Tibial nerve (tissue), 4 donors: ENCODE data around the gene AASDH. TPM values are rescaled to one million over a fixed set of nuclear protein-coding genes. Genes with fewer than 3 reads are reported as not detected.

Source experiments
- DNase-seq, 2 donors: peaks; one replicate each; pipeline ENCODE4 v3.0.0-alpha.2; 2019; ENCODE audit warnings: low spot score in 2 of 2
- H3K27ac ChIP-seq, 4 donors: fragments of 200-600 bp; sonication (generic) in 3 of 4; one replicate each; pipeline ENCODE4 v1.5.1; 2017 to 2019; ENCODE audit warnings: mild to moderate bottlenecking in 1 of 4
- H3K27me3 ChIP-seq, 2 donors: fragments of 200-600 bp; sonication (generic) in 1 of 2; one replicate each; pipeline versions ENCODE4 v1.5.1 to v1.6.0; 2017 to 2019
- H3K36me3 ChIP-seq, 3 donors: fragments of 200-600 bp; sonication (generic); one replicate each; pipeline ENCODE4 v1.5.1; 2018 to 2019
- H3K4me1 ChIP-seq, 4 donors: fragments of 200-600 bp; sonication (generic) in 3 of 4; one replicate each; pipeline ENCODE4 v1.5.1; 2017 to 2019
- H3K4me3 ChIP-seq, 4 donors: fragments of 200-600 bp; sonication (generic) in 3 of 4; one replicate each; pipeline ENCODE4 v1.5.1; 2017 to 2019; ENCODE audit warnings: mild to moderate bottlenecking in 1 of 4, moderate library complexity in 1 of 4
- H3K9me3 ChIP-seq, 4 donors: fragments of 200-600 bp; sonication (generic) in 3 of 4; one replicate each; pipeline ENCODE4 v1.5.1; 2017 to 2019
- CTCF ChIP-seq, 5 experiments: fragments of 200-600 bp in 3 of 5; fragments of 450-650 bp in 2 of 5; sonication (generic) in 3 of 5; IDR thresholded peaks; one replicate each; pipeline ENCODE4 v1.5.1; 2016 to 2019; ENCODE audit warnings: antibody characterized with exemption in 5 of 5, mild to moderate bottlenecking in 3 of 5, moderate library complexity in 2 of 5
- EP300 ChIP-seq, 2 donors: sonication (generic); formaldehyde crosslinking; IDR thresholded peaks; one replicate each; pipeline ENCODE4 v1.6.1; 2017; ENCODE audit warnings: antibody characterized with exemption in 2 of 2, mild to moderate bottlenecking in 1 of 2
- POLR2A ChIP-seq, 2 donors: fragments of 450-650 bp; IDR thresholded peaks; one replicate each; pipeline ENCODE4 v1.6.1; 2017; ENCODE audit warnings: antibody characterized with exemption in 2 of 2, mild to moderate bottlenecking in 2 of 2, moderate library complexity in 2 of 2
- WGBS, 2 donors: methylation state at CpG; one replicate each; pipeline ENCODE4 v1.1.5; 2018; 5-methylcytosine and 5-hydroxymethylcytosine counted together
- total RNA-seq, 4 donors: library from RNA; depleted of rRNA; stranded (reverse); fragments of >200 nt; gene quantifications; one replicate each; pipeline ENCODE4 v1.1.0, GENCODE V29; 2016

The AASDH gene, protein sequence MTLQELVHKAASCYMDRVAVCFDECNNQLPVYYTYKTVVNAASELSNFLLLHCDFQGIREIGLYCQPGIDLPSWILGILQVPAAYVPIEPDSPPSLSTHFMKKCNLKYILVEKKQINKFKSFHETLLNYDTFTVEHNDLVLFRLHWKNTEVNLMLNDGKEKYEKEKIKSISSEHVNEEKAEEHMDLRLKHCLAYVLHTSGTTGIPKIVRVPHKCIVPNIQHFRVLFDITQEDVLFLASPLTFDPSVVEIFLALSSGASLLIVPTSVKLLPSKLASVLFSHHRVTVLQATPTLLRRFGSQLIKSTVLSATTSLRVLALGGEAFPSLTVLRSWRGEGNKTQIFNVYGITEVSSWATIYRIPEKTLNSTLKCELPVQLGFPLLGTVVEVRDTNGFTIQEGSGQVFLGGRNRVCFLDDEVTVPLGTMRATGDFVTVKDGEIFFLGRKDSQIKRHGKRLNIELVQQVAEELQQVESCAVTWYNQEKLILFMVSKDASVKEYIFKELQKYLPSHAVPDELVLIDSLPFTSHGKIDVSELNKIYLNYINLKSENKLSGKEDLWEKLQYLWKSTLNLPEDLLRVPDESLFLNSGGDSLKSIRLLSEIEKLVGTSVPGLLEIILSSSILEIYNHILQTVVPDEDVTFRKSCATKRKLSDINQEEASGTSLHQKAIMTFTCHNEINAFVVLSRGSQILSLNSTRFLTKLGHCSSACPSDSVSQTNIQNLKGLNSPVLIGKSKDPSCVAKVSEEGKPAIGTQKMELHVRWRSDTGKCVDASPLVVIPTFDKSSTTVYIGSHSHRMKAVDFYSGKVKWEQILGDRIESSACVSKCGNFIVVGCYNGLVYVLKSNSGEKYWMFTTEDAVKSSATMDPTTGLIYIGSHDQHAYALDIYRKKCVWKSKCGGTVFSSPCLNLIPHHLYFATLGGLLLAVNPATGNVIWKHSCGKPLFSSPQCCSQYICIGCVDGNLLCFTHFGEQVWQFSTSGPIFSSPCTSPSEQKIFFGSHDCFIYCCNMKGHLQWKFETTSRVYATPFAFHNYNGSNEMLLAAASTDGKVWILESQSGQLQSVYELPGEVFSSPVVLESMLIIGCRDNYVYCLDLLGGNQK
- total RNA-seq: 10 to 100 TPM in 3 of 4 donors, 1 to 10 TPM in 1; 8.4 to 15.3 (median 12.3) TPM

DNA sequence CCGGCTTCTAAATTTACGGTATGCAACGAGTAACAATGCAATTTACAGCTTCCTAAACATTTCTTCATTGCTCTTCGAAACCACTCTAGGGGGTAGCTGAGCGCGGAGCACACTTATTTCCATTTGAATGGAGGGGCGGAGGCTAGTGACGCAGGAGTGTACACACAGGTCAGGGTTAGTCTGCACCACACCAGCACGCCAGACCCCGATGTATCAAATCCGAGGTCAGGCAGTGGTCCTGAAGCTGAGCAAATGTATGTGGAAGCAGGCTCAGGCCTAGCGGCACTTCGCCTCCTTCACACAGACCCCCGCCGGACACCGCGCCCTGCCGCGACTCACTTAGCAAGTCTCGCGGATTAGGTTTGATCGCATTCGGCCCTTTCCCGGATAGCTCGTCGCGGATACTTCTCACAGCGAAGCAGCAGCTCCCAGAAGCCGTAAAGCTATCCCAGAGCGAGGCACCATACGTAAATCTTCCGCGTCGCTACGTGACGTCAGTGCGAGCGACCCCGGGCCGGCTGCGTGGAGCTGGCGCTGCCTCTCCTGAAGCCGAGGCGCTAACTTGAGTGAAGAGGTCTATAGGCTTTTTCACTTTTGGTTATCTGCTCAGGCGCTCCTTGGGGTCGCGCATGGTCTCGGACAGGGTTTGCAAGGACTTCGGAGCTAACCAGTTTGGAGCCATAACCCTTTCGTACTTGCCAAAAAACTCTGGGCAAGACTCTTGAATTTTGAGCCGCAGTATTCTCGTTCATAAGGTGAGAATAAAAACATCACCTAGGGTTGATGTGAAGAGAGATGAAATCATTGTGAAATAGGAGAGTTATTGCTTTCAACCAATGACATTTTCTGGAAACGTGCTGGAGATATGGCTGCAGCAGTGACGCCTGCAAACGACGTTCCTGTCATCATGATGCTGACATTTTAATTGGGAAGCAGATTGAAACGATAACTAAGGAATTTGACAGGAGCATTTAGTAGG, at the start of gene AASDH:
AASDH (minus strand) TSS at position 469 of the 979 bp plus-strand sequence. CDS start 3,192 bp downstream, outside the sequence.
- 0% methylated on average over 48 to 57 of the region's 57 CpGs for WGBS, 2 donors
- Histone ChIP-seq H3K4me1 (peaks cover 0 to 43% (median 11%) of the 10 kb centered on the region in 4 donors), H3K27ac (peak within 1 kb of the TSS; percentile 84 to 96 (median 92)), H3K27me3 (no peaks in the 10 kb centered on the region), H3K9me3 (no peaks in the 10 kb centered on the region), H3K4me3 (peak within 1 kb of the TSS; percentile 54 to 84 (median 60)), H3K36me3 (peaks cover 0 to 6% (median 0%) of the 10 kb centered on the region in 3 donors)
- peak; percentile 78 to 92 for DNase-seq
- TF ChIP-seq POLR2A (IDR thresholded peaks at IDR 0.05): peak in 1 of 2 donors; percentile 69
- TF ChIP-seq CTCF (IDR thresholded peaks at IDR 0.05): peak in 1 of 5 experiments; percentile 32
- peak; percentile 75 to 95 for TF ChIP-seq EP300 (IDR thresholded peaks at IDR 0.05)

DNA sequence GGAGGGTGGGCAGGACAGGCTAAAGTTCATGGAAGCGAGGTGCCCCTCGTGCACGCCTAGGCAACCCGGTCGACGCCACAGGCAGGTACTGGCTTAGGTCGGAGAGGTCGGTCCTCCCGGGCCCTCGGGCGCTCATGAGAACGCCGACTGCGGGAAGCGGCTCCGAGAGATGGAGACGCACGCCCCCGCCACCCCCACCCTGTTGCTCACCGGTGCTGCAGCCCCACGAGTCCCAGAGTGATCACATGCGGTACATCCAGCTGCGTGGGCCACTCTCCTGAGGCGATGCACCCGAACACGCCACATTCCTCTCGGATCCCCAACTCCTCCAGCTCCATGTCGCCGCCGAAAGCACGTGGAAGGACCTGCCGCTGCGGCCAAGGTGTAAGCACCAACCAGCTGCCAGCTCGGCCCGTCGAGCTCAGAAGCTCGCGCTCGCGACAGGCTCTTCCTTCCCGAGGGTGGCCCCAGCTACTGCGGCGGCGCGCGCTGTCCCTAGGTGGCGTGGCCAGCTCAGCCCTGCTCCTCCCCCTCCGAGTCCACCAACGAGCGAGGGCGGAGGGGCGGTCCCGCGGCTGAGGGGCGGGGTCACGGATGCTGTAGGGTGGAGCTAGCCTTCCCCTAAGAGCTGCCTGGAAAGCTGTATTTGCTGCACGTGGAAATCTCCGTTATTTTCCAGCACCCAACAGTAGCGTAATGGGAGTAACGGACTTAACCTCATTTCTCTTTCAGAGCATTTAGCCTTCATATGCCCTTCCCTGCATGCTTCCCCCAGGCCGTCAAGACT, 48.0 kb upstream of the AASDH start, which contains the start of gene PPAT:
PPAT (minus strand) TSS at position 476 of the 787 bp plus-strand sequence; CDS start at position 338, 138 bp downstream.
- peak within 1 kb of the TSS; percentile 86 to 96 (median 94) for H3K27ac ChIP-seq
- peak in 1 of 2 donors; percentile 87 for TF ChIP-seq EP300 (IDR thresholded peaks at IDR 0.05)
- TF ChIP-seq POLR2A (IDR thresholded peaks at IDR 0.05): peak; percentile 12 to 72
- TF ChIP-seq CTCF (IDR thresholded peaks at IDR 0.05): peak; percentile 17 to 65 (median 51)
- peak; percentile 95 to 96 for DNase-seq
- H3K36me3 ChIP-seq: no peaks in the 10 kb centered on the region
- whole genome bisulfite sequencing, 2 donors: 0 to 1% methylated on average over 48 to 53 of the region's 61 CpGs
- peaks cover 0 to 24% (median 2%) of the 10 kb centered on the region in 4 donors for H3K4me1 ChIP-seq
- no peaks in the 10 kb centered on the region for H3K27me3 ChIP-seq
- H3K9me3 ChIP-seq: no peaks in the 10 kb centered on the region
- peak within 1 kb of the TSS; percentile 69 to 77 (median 74) for H3K4me3 ChIP-seq

DNA sequence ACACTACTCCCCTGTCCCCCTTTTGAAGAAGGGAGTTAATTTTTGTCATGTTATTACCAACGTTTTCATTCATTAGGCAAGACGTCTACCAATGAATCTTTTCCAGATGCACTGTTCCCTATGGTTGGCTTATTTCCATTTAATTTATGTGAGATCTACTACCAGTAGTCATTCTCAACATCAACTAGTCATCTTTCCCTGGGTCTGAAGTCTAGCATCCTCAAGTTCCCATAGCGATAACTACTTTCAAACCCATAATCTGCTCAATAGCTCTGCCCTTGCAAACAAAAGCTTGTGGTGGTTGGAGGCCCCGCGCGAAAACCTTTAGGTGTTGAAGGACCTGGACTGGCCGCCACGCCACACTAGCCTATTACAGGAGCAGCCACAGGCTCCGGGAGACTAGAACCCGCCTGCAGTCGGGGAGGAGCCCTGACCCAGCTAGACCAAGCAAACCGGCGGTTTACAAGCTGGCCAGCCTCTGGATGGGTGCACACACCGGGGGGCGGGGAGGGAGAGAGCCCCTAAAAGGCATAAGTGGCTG, 47.4 kb upstream of the AASDH start:
- peaks cover 0 to 24% (median 2%) of the 10 kb centered on the region in 4 donors for H3K4me1 ChIP-seq
- H3K27me3 ChIP-seq: no peaks in the 10 kb centered on the region
- TF ChIP-seq EP300 (IDR thresholded peaks at IDR 0.05): no peak
- no peak for TF ChIP-seq POLR2A (IDR thresholded peaks at IDR 0.05)
- no peak for TF ChIP-seq CTCF (IDR thresholded peaks at IDR 0.05)
- peak in 1 of 2 donors; percentile 5 for DNase-seq
- H3K27ac ChIP-seq: peak overlapping the region; percentile 86 to 96 (median 94)
- H3K9me3 ChIP-seq: no peaks in the 10 kb centered on the region
- H3K36me3 ChIP-seq: no peaks in the 10 kb centered on the region
- 2 to 3% methylated on average over 9 to 15 of the region's 15 CpGs for WGBS, 2 donors
- H3K4me3 ChIP-seq: peak overlapping the region; percentile 69 to 77 (median 74)
